Endothelial cell of umbilical vein (primary cell): Measurements from ENCODE around the gene CEACAM16. TPM values are rescaled to one million over a fixed set of nuclear protein-coding genes. Genes with fewer than 3 reads are reported as not detected.
A peak's percentile ranks its signal among the peaks of the same experiment; 100 is the strongest.

Source experiments
- BruUV-seq: library from RNA; stranded (reverse); fragments of 400-500 nt; replicated peaks from 2 replicates; lab custom pipeline; 2021; lab: Mats Ljungman, UMichigan
- CTCF ChIA-PET: fragments of 300-600, 350-600 bp; sonication (Branson Sonifier 250); formaldehyde crosslinking; loops from one replicate; lab custom pipeline; 2021; ENCODE audit warnings: antibody characterized with exemption, inconsistent platforms; lab: Charles Lee
- POLR2A ChIA-PET: fragments of 300-600, 350-600 bp; sonication (Branson Sonifier 250); formaldehyde crosslinking; loops from one replicate; lab custom pipeline; 2021; ENCODE audit warnings: antibody characterized with exemption, inconsistent platforms; lab: Charles Lee
- DNase-seq: peaks from one replicate; pipeline ENCODE4 v3.0.0-alpha.2; 2011; ENCODE audit warnings: low read depth, low spot score
- FAIRE-seq: peaks from 2 replicates; lab custom pipeline; 2011; peaks lifted over from hg19 to GRCh38; lab: Jason Lieb, UNC
- H2AFZ ChIP-seq: 2 replicates; pipeline ENCODE4 v1.6.0; 2012; ENCODE audit warnings: low read depth, low read length, control low read depth, inconsistent platforms
- H3K27ac ChIP-seq: 2 replicates; pipeline ENCODE4 v1.5.1; 2011; ENCODE audit warnings: low read depth, mild to moderate bottlenecking, control low read depth, low read length, moderate library complexity; ENCODE audit not compliant: insufficient read depth
- H3K27me3 ChIP-seq, 2 experiments: 2 replicates each; pipeline versions ENCODE4 v1.6.0 to v1.6.1; 2011; ENCODE audit warnings: low read length in 2 of 2, mixed read lengths in 1 of 2; ENCODE audit not compliant: control insufficient read depth in 2 of 2, insufficient read depth in 2 of 2
- H3K36me3 ChIP-seq, 2 experiments: 2 replicates in 1 of 2; 3 replicates in 1 of 2; pipeline ENCODE4 v1.5.1; 2011; ENCODE audit warnings: low read length in 2 of 2, mild to moderate bottlenecking in 1 of 2, moderate library complexity in 1 of 2; ENCODE audit not compliant: control insufficient read depth in 2 of 2, insufficient read depth in 2 of 2; ENCODE audit errors: extremely low read depth in 1 of 2
- H3K4me1 ChIP-seq: 3 replicates; pipeline ENCODE4 v1.5.1; 2011; ENCODE audit warnings: mild to moderate bottlenecking, low read length; ENCODE audit not compliant: control insufficient read depth, insufficient read depth; ENCODE audit errors: extremely low read depth
- H3K4me2 ChIP-seq: 2 replicates; pipeline ENCODE4 v1.6.1; 2011; ENCODE audit warnings: low read length, control low read depth, mixed read lengths; ENCODE audit not compliant: insufficient read depth
- H3K4me3 ChIP-seq, 3 experiments: fragments of 200-600 bp in 1 of 3; sonication (generic), shearing (Covaris generic) in 1 of 3; replicated peaks in 1 of 3; 2 replicates each; pipeline ENCODE4 v1.5.1; 2011 to 2016; ENCODE audit warnings: control low read depth in 3 of 3, low read length in 3 of 3, mild to moderate bottlenecking in 2 of 3, inconsistent platforms in 1 of 3, low read depth in 1 of 3, moderate library complexity in 1 of 3; ENCODE audit not compliant: insufficient read depth in 1 of 3
- H3K79me2 ChIP-seq: 2 replicates; pipeline ENCODE4 v1.6.0; 2012; ENCODE audit warnings: low read length, inconsistent platforms; ENCODE audit not compliant: control insufficient read depth, insufficient read depth
- H3K9ac ChIP-seq: replicated peaks from 2 replicates; pipeline ENCODE3; 2011; ENCODE audit warnings: low read length, control low read depth; ENCODE audit not compliant: insufficient read depth; ENCODE audit errors: extremely low read depth
- H3K9me1 ChIP-seq: replicated peaks from 3 replicates; pipeline ENCODE4 v1.6.0; 2011; ENCODE audit warnings: mild to moderate bottlenecking, low read length; ENCODE audit not compliant: control insufficient read depth, insufficient read depth; ENCODE audit errors: extremely low read depth
- H3K9me3 ChIP-seq: replicated peaks from 2 replicates; pipeline ENCODE4 v1.5.1; 2012; ENCODE audit warnings: low read length, inconsistent platforms; ENCODE audit not compliant: control insufficient read depth, insufficient read depth
- H4K20me1 ChIP-seq: replicated peaks from 2 replicates; pipeline ENCODE3; 2011; ENCODE audit warnings: mild to moderate bottlenecking, low read length; ENCODE audit not compliant: control insufficient read depth, insufficient read depth; ENCODE audit errors: extremely low read depth
- GATA2 ChIP-seq: IDR thresholded peaks from 2 replicates; pipeline ENCODE4 v1.7.0; 2011; ENCODE audit warnings: low read depth, mild to moderate bottlenecking, moderate library complexity, mixed read lengths, low read length; ENCODE audit not compliant: insufficient read length, insufficient read depth
- dilution Hi-C: fragments of 300-500 bp; cut with MboI; formaldehyde crosslinking; loops from one replicate; pipeline ENCODE4 v1.15.0; 2019; ENCODE audit warnings: low sequenced_read_pairs; ENCODE audit not compliant: extremely low pct_ligation_motif_present
- intact Hi-C: fragments of 100-400 bp; cut with micrococcal nuclease; formaldehyde crosslinking; loops from one replicate; pipeline ENCODE4 v1.10.0; 2022
- polyA plus RNA-seq, 4 experiments: library from polyadenylated mRNA; depleted of rRNA in 3 of 4; stranded (reverse) in 3 of 4; unstranded in 1 of 4; fragments of >200 nt; gene quantifications; 2 replicates each; pipeline versions ENCODE4 v1.2.1 to v1.2.3, GENCODE V29; 2011 to 2012; ENCODE audit warnings: missing spikeins in 1 of 4
- total RNA-seq: library from RNA; stranded (reverse); gene quantifications from 2 replicates; pipeline ENCODE4 v1.2.3, GENCODE V29; 2021
- TF ChIP-seq, protein P1 (sequence below), 2 donors: IDR thresholded peaks; 1 replicate in 1 of 2; 2 replicates in 1 of 2; pipeline ENCODE4 v1.5.1; 2011; ENCODE audit warnings: low read length in 2 of 2, mild to moderate bottlenecking in 2 of 2, moderate library complexity in 2 of 2, control low read depth in 1 of 2, inconsistent platforms in 1 of 2, low read depth in 1 of 2; ENCODE audit not compliant: insufficient read depth in 1 of 2; ENCODE audit errors: extremely low read depth in 1 of 2

CEACAM16 gene
- total and polyA plus RNA-seq, 2 donors (not counting 3 experiments of a cell fraction or from before 2014, with no cell fraction given) = not detected

DNA sequence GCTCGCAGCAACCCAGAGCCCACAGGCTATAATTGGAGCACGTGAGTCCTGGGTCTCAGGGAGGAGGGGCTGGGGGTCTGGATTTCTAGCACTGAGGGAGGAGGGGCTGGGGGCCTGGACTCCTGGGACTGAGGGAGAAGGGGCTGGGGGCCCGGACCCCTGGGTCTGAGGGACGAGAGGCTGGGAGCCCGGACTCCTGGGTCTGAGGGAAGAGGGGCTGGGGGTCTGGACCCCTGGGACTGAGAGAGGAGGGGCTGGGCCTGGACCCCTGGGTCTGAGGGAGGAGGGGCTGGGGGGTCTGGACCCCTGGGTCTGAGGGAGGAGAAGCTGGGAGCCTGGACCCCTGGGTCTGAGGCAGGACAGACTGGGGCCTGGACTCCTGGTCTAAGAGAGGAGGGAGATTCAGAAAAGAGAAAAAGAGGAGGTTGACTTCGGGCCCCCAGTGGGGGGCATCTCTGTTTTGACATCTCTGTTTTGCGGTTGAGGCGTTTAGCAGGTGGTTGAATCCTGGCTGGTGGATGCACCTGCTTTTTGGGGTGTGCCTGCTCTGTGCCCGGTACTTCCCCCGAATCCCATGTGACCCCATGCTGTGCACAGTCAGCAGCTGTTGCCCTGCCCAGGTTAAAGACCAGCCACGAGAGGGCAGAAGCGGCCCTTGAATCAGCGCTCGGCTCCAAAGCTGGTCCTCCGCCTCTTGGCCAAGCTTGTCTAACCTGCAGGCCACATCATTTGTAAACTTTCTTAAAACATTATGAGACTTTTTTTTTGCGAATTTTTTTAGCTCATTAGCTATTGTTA lies 44.8 kb upstream of the CEACAM16 start:
- CTCF ChIA-PET = interaction anchor here (0.7 to 13.3 kb wide), 21 partner anchors 10 to 192 kb away, joined by 3 to 272 read pairs (median 4); partner anchors contain the start of genes BCAM, NECTIN2 and PVR
- dilution Hi-C loops (no loop called here), intact Hi-C loops (no loop called here)
- Histone ChIP-seq H2AFZ (no peak overlapping the region), H3K9me1 (no peaks in the 10 kb centered on the region), H3K36me3 (peaks cover 48 to 55% of the 10 kb centered on the region in 2 experiments), H3K27me3 (no peaks in the 10 kb centered on the region), H3K4me3 (no peak overlapping the region), H3K9ac (no peak overlapping the region), H4K20me1 (no peaks in the 10 kb centered on the region), H3K27ac (no peak overlapping the region), H3K9me3 (no peaks in the 10 kb centered on the region), H3K4me2 (no peak overlapping the region), H3K4me1 (no peaks in the 10 kb centered on the region), H3K79me2 (peaks cover 33% of the 10 kb centered on the region)
- FAIRE-seq = peak; percentile 80
- peak; percentile 48 for DNase-seq
- POLR2A ChIA-PET = no interaction called here
- BruUV-seq = no TSS peak
- TF ChIP-seq GATA2 = no peak
- TF ChIP-seq, protein P1, sequence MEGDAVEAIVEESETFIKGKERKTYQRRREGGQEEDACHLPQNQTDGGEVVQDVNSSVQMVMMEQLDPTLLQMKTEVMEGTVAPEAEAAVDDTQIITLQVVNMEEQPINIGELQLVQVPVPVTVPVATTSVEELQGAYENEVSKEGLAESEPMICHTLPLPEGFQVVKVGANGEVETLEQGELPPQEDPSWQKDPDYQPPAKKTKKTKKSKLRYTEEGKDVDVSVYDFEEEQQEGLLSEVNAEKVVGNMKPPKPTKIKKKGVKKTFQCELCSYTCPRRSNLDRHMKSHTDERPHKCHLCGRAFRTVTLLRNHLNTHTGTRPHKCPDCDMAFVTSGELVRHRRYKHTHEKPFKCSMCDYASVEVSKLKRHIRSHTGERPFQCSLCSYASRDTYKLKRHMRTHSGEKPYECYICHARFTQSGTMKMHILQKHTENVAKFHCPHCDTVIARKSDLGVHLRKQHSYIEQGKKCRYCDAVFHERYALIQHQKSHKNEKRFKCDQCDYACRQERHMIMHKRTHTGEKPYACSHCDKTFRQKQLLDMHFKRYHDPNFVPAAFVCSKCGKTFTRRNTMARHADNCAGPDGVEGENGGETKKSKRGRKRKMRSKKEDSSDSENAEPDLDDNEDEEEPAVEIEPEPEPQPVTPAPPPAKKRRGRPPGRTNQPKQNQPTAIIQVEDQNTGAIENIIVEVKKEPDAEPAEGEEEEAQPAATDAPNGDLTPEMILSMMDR (IDR thresholded peaks at IDR 0.05; ENCODE audit: extremely low read depth in 1 of 2, insufficient read depth in 1 of 2, low read depth in 1 of 2, low read length in 2 of 2) = peak; percentile 62 to 76
